DMS53 treated with DMSO at 0.1 percent for 48 hours (cell line): Measurements from ENCODE around the gene PSEN1.

ENCODE experiments used
- DNase-seq: peaks from one replicate; lab custom pipeline; 2025; ENCODE audit not compliant: unreplicated experiment; lab: John Stamatoyannopoulos, UW

Gene PSEN1

GRCh38 chr14:73211251-73212040, 75.1 kb downstream of the PSEN1 start:
- no peak for DNase-seq

- no peak for DNase-seq
Measured at GRCh38 chr14:73216030-73216429, 79.7 kb downstream of the PSEN1 start.

- DNase-seq, result no peak
Measured at GRCh38 chr14:73217411-73217810, 81.1 kb downstream of the PSEN1 start.

- no peak for DNase-seq
Measured at GRCh38 chr14:73220061-73220460, 83.8 kb downstream of the PSEN1 start.

GRCh38 chr14:73220634-73221033, 84.3 kb downstream of the PSEN1 start:
- DNase-seq, result no peak

- no peak for DNase-seq
Measured at GRCh38 chr14:73221945-73222344, 85.6 kb downstream of the PSEN1 start.

- DNase-seq, result no peak
Measured at GRCh38 chr14:73223049-73223448, 86.7 kb downstream of the PSEN1 start.

GRCh38 chr14:73225496-73225895, 89.2 kb downstream of the PSEN1 start:
- no peak for DNase-seq

- no peak for DNase-seq
Measured at GRCh38 chr14:73227812-73228781, 91.8 kb downstream of the PSEN1 start.

GRCh38 chr14:73230051-73230450, 93.7 kb downstream of the PSEN1 start:
- no peak for DNase-seq

GRCh38 chr14:73231981-73232851, 95.9 kb downstream of the PSEN1 start:
- DNase-seq, result no peak

GRCh38 chr14:73232984-73233383, 96.7 kb downstream of the PSEN1 start:
- no peak for DNase-seq

GRCh38 chr14:73233564-73233963, 97.3 kb downstream of the PSEN1 start:
- DNase-seq, result no peak

- DNase-seq, result no peak
Measured at GRCh38 chr14:73234029-73234428, 97.7 kb downstream of the PSEN1 start.

GRCh38 chr14:73234586-73235394, 98.5 kb downstream of the PSEN1 start:
- no peak for DNase-seq

- no peak for DNase-seq
Measured at GRCh38 chr14:73235531-73236155, 99.3 kb downstream of the PSEN1 start.

GRCh38 chr14:73236157-73236556, 99.8 kb downstream of the PSEN1 start:
- no peak for DNase-seq

- no peak for DNase-seq
Measured at GRCh38 chr14:73236752-73237218, 100.5 kb downstream of the PSEN1 start.

- DNase-seq, result no peak
Measured at GRCh38 chr14:73237219-73237785, 101.0 kb downstream of the PSEN1 start, which contains the start of gene PAPLN. TSS of gene PAPLN (plus strand) at chr14:73237506. CDS start at chr14:73239779, 2,273 bp downstream.
